ENCODE results near the gene SLC24A2.

Gene SLC24A2

DNA sequence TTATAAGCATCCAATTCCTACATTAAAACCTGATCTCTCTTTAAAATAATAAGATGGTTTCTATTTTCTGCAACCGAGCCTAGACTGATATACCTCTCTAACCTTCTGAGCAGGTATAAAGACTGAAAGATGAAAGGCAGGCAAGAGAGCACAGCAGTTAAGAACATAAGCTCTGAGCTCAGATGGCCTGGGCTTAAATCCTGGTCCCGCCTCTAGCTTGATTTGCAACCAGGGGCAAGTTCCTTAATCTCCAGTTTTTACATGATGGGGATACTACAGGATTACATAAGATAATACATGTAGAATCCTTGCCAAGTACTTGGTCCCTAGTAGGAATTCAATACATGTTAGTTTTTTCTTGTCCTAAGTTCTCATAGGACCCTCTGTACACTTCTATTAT, 33.9 kb downstream of the SLC24A2 start:
- no peak for FAIRE-seq

- FAIRE-seq, result no peak
Observed at GRCh38 chr9:19748278-19749126, 40.3 kb downstream of the SLC24A2 start.

DNA sequence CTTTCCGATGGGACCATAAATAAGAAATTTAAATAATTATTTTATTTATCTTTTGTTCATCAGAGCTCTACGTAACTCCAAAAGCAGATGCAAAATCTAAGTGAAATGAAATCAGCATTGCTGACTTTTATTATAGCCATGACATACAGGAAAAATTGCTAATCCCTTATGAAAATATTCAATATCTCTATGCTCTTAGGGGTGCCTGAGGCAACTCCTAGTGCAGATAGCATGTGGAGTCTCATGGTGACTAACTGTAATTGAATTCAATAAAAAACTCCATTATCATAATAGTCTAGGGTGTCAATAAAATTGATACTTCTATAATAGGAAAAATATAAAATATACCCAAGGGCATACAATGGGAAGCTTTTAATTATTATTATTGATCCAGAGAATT, 42.6 kb downstream of the SLC24A2 start:
- no peak for FAIRE-seq

GRCh38 chr9:19741178-19741577, 47.7 kb downstream of the SLC24A2 start:
- no peak for FAIRE-seq
